Caco-2 (cell line): ENCODE measurements around the gene C1QTNF5. TPM values are rescaled to one million over a fixed set of nuclear protein-coding genes. Genes with fewer than 3 reads are reported as not detected.
"Not testable (repeated sequence)": the region's sequence is repeated elsewhere in the genome, so short reads cannot be mapped to it uniquely, and the experiment has no call there.

ENCODE experiments used
- BruUV-seq: library from RNA; stranded (reverse); fragments of 400-500 nt; replicated peaks from 2 replicates; lab custom pipeline; 2021; lab: Mats Ljungman, UMichigan
- CTCF ChIA-PET: fragments of 300-600 bp; sonication (Branson Sonifier 250); formaldehyde crosslinking; loops from one replicate; lab custom pipeline; 2022; ENCODE audit warnings: antibody characterized with exemption; lab: Charles Lee
- POLR2A ChIA-PET: fragments of 300-600 bp; sonication (Branson Sonifier 250); formaldehyde crosslinking; loops from one replicate; lab custom pipeline; 2022; ENCODE audit warnings: antibody characterized with exemption; lab: Charles Lee
- DNase-seq, 2 experiments: peaks; one replicate each; pipeline versions ENCODE4 v3.0.0 to v3.0.0-alpha.2; 2020 to 2022
- H3K27me3 ChIP-seq: replicated peaks from 2 replicates; pipeline ENCODE4 v1.6.0; 2011; ENCODE audit warnings: low read length; ENCODE audit not compliant: control insufficient read depth, insufficient read depth
- H3K36me3 ChIP-seq: 2 replicates; pipeline ENCODE4 v1.5.1; 2011; ENCODE audit warnings: low read length; ENCODE audit not compliant: control insufficient read depth, insufficient read depth
- H3K4me1 ChIP-seq: fragments of 250-450 bp; sonication (Bioruptor Pico); 2 replicates; pipeline ENCODE4 v1.5.1; 2020; ENCODE audit warnings: mild to moderate bottlenecking
- H3K4me3 ChIP-seq: 2 replicates; pipeline ENCODE4 v1.5.1; 2011; ENCODE audit warnings: low read depth, mild to moderate bottlenecking, control low read depth, low read length
- H3K9me3 ChIP-seq: fragments of 250-450 bp; sonication (Bioruptor Pico); 2 replicates; pipeline ENCODE4 v1.5.1; 2020; ENCODE audit warnings: mild to moderate bottlenecking, moderate library complexity
- H3K27ac Mint-ChIP-seq: one replicate; pipeline ENCODE4 v1.8.0; 2022; ENCODE audit warnings: mixed read lengths; ENCODE audit not compliant: unreplicated experiment
- H3K27me3 Mint-ChIP-seq: one replicate; pipeline ENCODE4 v1.8.0; 2022; ENCODE audit warnings: mixed read lengths; ENCODE audit not compliant: insufficient read depth, unreplicated experiment
- H3K36me3 Mint-ChIP-seq: one replicate; pipeline ENCODE4 v1.8.0; 2022; ENCODE audit warnings: mild to moderate bottlenecking, mixed read lengths; ENCODE audit not compliant: insufficient read depth, unreplicated experiment
- H3K4me1 Mint-ChIP-seq: one replicate; pipeline ENCODE4 v1.8.0; 2022; ENCODE audit warnings: low read depth, mixed read lengths; ENCODE audit not compliant: unreplicated experiment
- H3K4me3 Mint-ChIP-seq: one replicate; pipeline ENCODE4 v1.8.0; 2022; ENCODE audit warnings: mild to moderate bottlenecking, moderate library complexity, mixed read lengths; ENCODE audit not compliant: unreplicated experiment
- H3K9me3 Mint-ChIP-seq: one replicate; pipeline ENCODE4 v1.8.0; 2022; ENCODE audit warnings: mixed read lengths; ENCODE audit not compliant: unreplicated experiment
- CTCF ChIP-seq, 2 experiments: fragments of 200-600 bp in 1 of 2; IDR thresholded peaks; 1 replicate in 1 of 2; 2 replicates in 1 of 2; pipeline versions ENCODE4 v1.5.1 to v1.8.0; 2011 to 2022; ENCODE audit warnings: antibody characterized with exemption in 1 of 2, control low read depth in 1 of 2, inconsistent platforms in 1 of 2, low read depth in 1 of 2, low read length in 1 of 2, mild to moderate bottlenecking in 1 of 2, moderate library complexity in 1 of 2; ENCODE audit not compliant: insufficient read depth in 1 of 2, severe bottlenecking in 1 of 2, unreplicated experiment in 1 of 2
- intact Hi-C: fragments of 100-400 bp; cut with micrococcal nuclease; formaldehyde crosslinking; loops from one replicate; pipeline ENCODE4 v1.10.0; 2022; ENCODE audit not compliant: unreplicated experiment
- total RNA-seq: library from RNA; stranded (reverse); gene quantifications from 2 replicates; pipeline ENCODE4 v1.2.3, GENCODE V29; 2022

The C1QTNF5 gene
- total RNA-seq, 1 experiment from 2014 or later = 1.2 TPM

DNA sequence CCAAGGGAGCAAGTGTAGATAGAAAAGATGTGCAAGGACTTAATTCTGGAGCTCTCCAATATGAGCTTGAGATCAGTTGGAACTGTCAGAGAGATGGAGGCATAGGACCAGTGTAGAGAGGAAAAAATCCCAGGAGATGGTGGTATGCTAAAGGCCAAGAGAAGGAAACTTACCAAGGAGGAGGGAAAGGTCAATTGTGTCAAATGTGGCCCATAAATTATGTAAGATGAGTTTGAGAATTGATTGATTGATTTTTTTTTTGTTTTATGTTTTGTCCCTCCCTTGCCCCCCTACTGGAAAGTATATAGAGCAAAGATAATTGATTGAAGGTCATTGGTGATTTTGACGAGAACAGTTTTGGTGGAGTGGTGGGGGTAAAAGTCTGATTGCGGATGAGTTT, 43.6 kb upstream of the C1QTNF5 start:
- Mint-ChIP-seq H3K36me3 (no peaks in the 10 kb centered on the region), H3K27me3 (peaks cover 3% of the 10 kb centered on the region), H3K4me1 (peaks cover under 1% of the 10 kb centered on the region), H3K4me3 (no peak overlapping the region), H3K9me3 (no peaks in the 10 kb centered on the region), H3K27ac (no peak overlapping the region)
- H3K4me3 ChIP-seq = no peak overlapping the region
- H3K36me3 ChIP-seq = no peaks in the 10 kb centered on the region
- no peak for TF ChIP-seq CTCF (IDR thresholded peaks at IDR 0.05; ENCODE audit: insufficient read depth in 1 of 2, low read depth in 1 of 2, low read length in 1 of 2, severe bottlenecking in 1 of 2, unreplicated experiment in 1 of 2)
- POLR2A ChIA-PET = interaction anchor here (0.6 kb wide), 1 partner anchor 51 kb away, joined by 3 read pairs; no protein-coding TSS in a partner anchor
- peaks cover under 1% of the 10 kb centered on the region for H3K4me1 ChIP-seq
- H3K27me3 ChIP-seq = no peaks in the 10 kb centered on the region; the same call in 1 of the 2 replicates
- intact Hi-C loops = no loop called here
- no TSS peak for BruUV-seq
- CTCF ChIA-PET = no interaction called here
- DNase-seq = no peak
- no peaks in the 10 kb centered on the region for H3K9me3 ChIP-seq

DNA sequence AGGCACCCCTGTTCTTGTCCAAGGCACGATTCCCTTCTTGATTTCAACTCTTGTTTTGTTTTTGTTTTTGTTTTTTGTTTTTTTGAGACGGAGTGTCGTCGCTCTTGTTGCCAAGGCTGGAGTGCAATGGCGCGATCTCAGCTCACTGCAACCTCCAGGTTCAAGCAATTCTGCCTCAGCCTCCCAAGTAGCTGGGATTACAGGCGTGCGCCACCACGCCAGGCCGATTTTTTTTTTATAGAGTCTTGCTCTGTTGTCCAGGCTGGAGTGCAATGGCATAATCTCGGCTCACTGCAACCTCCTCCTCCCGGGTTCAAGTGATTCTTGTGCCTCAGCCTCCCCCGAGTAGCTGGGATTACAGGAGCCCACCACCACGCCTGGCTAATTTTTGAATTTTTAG, 41.8 kb upstream of the C1QTNF5 start:
- POLR2A ChIA-PET = interaction anchor here (2.2 kb wide), 1 partner anchor 48 kb away, joined by 10 read pairs; the partner anchor contains the start of gene RNF26
- H3K9me3 ChIP-seq, H3K27me3 Mint-ChIP-seq, BruUV-seq, H3K4me3 ChIP-seq, H3K36me3 ChIP-seq, H3K27me3 ChIP-seq, H3K9me3 Mint-ChIP-seq, H3K36me3 Mint-ChIP-seq, DNase-seq, H3K27ac Mint-ChIP-seq, H3K4me3 Mint-ChIP-seq, intact Hi-C loops: not testable (repeated sequence)
- peaks cover 14% of the 10 kb centered on the region for H3K4me1 ChIP-seq
- CTCF ChIA-PET = interaction anchor here (1.2 to 4.7 kb wide), 2 partner anchors 44 to 139 kb away, joined by 3 to 66 read pairs; partner anchors contain the start of gene C1QTNF5
- peaks cover 14% of the 10 kb centered on the region for H3K4me1 Mint-ChIP-seq

DNA sequence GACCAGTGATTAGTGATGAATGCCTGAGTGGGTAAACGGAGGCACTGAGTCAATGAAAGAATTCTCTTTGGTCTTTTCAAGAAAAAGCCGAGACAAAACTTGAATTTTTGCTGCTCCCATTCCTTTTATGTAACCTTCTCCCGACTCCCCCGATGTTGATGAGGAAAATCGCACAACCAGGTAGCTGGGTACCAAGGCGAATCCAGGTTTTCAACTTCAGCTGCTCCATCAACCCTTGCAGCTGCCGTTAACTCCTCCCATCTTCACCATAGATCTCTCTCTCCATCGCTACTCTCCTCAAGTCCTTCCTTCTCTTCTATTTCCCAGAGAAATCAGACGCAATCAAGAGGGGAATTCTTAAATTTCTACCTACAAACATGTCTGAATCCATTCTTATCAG, 41.4 kb upstream of the C1QTNF5 start:
- peaks cover 14% of the 10 kb centered on the region for H3K4me1 Mint-ChIP-seq
- H3K27me3 Mint-ChIP-seq = peaks cover 3% of the 10 kb centered on the region
- Histone ChIP-seq H3K27me3 (no peaks in the 10 kb centered on the region; the same call in 1 of the 2 replicates), H3K4me3 (peak overlapping the region; percentile 46), H3K36me3 (no peaks in the 10 kb centered on the region), H3K9me3 (no peaks in the 10 kb centered on the region), H3K4me1 (peaks cover 14% of the 10 kb centered on the region)
- H3K4me3 Mint-ChIP-seq = no peak overlapping the region
- intact Hi-C loops = no loop called here
- no peak for TF ChIP-seq CTCF (IDR thresholded peaks at IDR 0.05; ENCODE audit: insufficient read depth in 1 of 2, low read depth in 1 of 2, low read length in 1 of 2, severe bottlenecking in 1 of 2, unreplicated experiment in 1 of 2)
- no peaks in the 10 kb centered on the region for H3K9me3 Mint-ChIP-seq
- BruUV-seq = TSS peak; percentile 75
- DNase-seq = no peak
- POLR2A ChIA-PET = interaction anchor here (1.2 to 2.2 kb wide), 3 partner anchors 14 to 48 kb away, joined by 3 to 10 read pairs (median 4); partner anchors contain the start of gene RNF26
- CTCF ChIA-PET = interaction anchor here (1.2 to 4.7 kb wide), 2 partner anchors 43 to 138 kb away, joined by 3 to 66 read pairs; partner anchors contain the start of gene C1QTNF5
- H3K36me3 Mint-ChIP-seq = no peaks in the 10 kb centered on the region
- no peak overlapping the region for H3K27ac Mint-ChIP-seq
